HG03045 (cell line): ENCODE results near the gene TEKT3.

ENCODE experiments used
- ATAC-seq: cut with Tn5 transposase; IDR thresholded peaks from one replicate; pipeline ENCODE4 v1.9.1; 2021; ENCODE audit warnings: mild to moderate bottlenecking, moderate library complexity; ENCODE audit not compliant: unreplicated experiment

The TEKT3 gene

DNA sequence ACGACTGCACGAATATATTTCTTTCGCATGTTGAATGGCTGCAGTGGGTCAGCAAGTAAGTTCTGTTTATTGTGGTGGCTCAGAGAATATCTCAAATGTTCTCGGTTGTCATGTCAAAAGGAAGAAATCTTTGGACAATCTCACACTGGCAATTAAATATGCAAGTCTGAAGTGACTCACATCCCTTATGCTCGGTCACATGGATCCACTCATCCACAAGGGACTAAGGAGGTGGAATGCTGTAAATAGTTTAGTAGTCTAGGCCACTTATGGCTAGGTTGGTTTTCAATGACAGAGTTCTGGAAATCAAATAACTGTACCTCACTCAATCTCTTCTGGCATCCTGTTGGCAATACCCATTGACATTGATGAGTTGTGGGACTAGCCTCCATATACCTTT is 43.2 kb downstream of the TEKT3 start:
- ATAC-seq = no peak

DNA sequence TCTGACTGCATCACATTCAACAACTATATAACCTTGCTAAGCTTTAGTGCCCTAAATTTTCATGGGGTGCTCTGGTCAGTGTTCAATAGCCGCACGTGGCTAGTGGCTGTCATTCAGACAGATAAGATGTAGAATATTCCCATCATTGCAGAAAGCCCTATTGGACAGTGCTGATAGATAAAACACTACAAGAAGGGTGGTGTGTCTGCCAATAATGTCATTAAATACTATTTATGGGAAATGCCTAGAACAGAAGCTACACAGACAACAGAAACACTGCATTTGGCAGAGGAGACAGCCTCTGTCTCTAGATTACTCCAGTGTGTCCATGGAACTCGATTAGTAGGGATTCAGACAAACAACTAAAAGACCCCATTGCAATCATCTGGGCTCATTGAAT is 47.8 kb downstream of the TEKT3 start:
- ATAC-seq = no peak

DNA sequence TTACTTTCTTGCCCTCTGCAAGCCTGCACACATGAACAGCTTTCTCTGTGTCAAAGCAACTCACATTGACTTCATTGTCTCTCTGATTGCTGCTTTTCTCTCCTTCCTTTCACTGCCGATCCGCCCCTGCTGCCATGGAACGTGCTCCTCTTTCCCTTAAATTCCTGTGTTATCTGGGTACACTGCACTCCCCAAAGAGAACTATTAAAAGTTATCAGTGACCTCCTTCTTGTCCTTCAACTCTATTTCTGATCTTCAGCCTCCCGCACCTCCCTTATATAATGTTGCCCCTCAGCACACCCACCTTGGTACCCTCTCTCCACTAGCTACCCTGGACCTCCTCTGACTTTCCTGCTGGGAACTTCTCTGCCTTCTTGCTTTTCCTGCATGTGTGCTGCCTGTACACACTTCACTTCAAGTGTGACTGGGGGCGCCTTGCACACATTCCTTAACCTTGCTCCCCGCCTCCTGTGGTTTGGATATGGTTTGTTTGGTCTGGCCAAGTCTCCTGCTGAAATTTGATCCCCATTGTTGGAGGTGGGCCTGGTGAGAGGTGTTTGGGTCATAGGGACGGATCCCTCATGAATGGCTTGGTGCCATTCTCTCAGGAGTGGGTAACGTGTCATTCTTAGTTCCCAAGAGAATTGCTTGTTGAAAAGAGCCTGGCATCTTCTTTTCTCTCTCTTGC is 49.6 kb downstream of the TEKT3 start:
- no peak for ATAC-seq

DNA sequence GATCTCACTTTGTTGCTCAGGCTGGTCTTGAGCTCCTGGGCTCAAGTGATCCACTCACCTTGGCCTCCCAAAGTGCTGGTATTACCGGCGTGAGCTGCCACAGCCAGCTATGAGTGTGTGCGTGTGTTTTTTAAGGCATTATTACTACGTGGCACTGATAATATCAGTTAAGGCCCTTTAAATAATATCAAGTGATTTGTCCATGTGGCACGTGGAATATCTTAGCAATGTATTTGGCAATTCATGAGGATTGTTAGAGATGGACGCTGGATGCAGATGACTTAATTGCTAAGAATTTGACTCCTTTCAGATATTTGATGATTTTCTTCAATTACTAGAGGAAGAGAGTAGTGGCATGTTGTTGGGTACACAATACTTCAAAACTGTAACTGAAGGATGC is 50.8 kb downstream of the TEKT3 start:
- no peak for ATAC-seq

DNA sequence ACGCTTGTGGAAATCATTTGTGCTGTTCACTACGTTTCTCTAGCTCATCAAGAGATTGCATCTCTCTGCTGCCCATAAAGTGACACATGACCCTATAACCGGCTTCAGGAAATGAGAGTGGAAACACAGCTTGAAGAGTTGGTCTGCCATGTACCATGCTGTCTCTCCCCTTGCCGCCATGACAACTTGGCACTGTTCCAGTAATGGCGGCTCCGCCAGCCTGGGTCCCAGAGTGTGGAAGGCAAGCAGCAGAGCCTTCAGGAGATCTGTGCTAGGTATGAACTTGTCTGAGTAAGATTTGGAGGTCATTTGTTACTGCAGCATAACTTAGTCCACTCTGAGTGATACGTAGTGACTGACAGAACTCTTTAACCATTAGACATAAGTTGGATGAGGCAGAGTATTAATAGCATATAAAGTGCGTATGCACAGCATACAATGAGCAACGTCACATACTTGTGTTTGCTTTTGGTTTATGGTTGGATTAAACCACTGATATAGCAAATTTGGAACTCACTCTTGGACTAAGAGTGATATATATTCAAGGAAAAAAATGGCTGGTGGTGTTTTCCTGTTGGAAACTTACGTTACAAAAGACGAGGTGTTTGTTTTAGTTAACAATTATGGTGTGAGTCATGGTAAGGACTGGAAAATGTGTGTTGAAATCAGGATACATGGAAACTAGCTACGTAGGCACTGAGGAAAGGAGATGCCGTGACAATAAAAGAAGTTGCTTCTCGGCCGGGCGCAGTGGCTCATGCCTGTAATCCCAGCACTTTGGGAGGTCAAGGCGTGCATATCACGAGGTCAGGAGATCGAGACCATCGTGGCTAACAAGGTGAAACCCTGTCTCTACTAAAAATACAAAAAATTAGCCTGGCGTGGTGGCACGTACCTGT is 51.9 kb downstream of the TEKT3 start:
- no peak for ATAC-seq

DNA sequence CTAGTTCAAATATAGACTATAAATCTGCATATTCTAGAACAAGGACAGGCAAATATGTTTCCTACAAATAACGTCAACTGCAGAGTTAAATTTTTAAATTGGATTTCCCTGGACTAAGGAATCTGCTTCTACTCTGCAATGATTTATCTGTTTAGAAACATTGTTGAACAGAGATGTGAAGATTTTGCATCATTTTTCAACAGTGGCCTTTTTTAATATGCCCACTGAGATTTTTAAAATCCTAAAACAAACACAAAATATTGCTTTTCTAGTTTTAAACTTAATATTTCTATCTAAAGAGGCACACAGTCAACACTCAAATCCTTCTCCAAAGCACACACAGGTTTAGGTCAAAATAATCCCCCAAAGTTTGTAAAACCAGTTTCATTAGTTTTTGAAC is 52.5 kb downstream of the TEKT3 start:
- no peak for ATAC-seq

DNA sequence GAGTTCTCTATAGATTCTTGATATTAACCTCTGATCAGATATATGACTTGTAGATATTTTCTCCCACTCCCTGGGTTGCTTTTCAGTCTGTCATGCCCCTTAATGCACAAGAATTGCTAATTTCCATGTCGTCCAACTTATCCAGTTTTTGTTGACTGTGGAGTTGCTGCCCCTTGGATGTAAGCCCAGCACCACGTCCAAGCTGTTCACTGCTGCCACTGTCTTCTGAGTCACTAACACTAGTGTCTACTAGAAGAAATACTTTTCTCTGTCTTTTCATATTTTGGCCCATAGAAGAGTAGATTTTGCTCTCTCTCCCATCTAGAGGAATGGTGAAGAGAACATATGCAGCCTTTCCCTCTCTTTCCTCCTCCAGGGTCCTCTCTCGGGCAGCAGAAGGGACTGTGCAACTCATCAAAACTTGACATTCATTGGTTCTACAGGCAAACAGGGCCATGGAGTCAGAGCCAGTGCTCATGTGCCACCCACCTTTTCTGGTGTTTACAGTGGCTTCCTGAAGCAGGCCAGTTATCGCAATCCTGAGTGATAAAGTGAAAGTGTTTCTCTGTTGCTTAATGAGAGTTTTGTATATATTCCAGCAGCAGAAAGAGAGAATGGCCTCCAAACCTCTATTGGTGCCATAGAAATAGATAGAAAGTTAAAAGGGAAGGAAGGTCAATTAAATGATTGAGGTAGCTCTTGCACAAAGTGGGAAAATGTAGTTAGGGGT is 53.7 kb downstream of the TEKT3 start:
- no peak for ATAC-seq

DNA sequence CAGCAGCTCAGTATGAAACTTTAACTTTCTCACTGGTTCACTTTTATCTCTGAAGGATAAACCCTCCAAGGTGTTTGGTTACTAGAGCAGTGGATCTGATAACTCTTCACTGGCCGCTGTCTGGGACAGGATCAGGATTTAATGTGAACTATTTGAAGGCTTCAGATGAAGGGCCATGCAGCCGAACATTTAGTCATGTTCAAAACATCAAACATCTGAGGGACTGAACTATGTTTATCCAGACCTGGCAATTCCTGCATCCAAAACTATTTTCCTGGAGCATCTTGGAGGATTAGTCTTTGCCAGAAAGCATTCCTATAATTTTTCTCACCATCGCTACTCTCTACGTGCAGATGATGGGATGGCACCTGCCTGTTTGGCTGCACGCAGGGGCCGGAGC is 55.9 kb downstream of the TEKT3 start:
- ATAC-seq = no peak

DNA sequence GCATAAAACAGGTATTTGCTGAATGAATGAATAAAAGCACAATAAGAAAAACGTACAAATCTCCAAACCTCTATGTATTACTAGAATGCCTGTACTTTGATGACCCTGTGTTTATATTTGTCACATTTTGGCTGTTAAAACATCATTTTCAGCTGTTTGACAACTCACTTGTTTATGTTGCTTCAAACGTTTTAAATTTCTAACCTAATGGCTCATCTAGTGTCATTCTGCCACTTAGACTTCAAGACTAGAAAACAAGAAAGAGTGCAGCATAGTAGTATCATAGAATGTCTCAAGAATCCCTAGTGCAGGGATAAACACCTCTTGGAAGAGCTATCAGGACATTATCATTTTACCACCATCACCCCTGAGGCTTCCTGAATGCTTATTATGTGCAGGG is 56.9 kb downstream of the TEKT3 start:
- no peak for ATAC-seq

DNA sequence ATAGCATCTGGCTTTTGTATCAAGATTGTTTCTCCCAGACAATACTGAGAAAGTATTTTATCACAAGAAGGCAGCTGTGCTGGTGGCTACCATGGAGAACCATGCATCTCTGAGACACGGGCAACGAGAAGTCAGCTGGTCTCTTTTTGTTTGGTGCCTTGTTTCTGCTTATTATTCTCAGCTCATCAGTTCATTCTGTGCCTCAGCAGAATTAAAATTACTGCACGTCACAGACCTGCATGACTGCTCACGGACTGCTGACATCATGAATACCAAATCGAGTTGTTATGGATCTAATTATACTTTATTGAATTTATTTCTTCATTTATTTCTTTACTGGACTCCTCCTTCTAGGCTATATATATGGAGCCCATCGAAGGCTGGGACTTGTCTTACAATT is 57.3 kb downstream of the TEKT3 start:
- ATAC-seq = no peak

DNA sequence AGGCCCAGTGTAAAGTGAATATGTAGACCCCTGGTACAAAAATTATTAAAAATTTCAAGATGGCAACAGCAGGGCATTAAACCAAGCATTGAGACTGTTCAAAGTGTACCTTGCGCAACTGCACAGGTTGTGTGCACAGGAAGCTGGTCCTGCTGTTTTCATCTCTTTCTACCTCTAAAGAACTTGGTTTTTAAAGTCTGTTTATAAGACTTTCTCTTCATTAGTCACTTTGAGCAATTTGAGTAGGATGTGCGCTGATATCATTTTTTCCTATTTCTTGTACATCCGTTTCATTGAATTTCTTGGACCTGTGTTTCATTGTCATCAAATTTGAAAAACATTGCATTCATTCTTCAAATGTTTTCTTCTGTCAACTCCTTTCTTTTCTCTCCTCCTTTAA is 59.5 kb downstream of the TEKT3 start:
- ATAC-seq = no peak

DNA sequence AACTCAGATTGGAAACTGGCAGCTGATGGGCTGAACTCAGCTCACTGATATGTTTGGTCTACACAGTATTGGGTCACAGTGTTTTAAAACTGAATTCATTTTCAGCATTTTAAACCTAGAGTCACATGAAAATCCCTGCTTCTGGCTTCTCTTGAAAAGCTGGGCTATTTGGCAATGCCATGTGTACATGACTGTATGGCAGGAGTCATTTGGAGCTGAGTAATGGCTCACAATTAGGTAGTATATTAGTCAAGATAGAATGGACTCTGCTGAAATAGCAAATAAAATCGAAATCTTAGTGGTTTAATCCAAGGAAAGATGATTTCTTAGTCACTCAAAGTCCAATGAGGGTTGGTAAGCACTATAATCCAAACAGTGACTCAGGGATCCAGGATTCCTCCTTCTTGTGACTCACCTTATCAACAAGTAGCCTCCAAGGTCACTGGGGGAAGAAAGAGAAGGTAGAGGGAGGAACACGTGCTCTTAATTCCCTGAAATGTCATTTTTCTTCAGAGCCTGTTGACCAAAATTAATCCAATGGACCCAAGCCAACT is 62.4 kb downstream of the TEKT3 start:
- ATAC-seq = no peak

DNA sequence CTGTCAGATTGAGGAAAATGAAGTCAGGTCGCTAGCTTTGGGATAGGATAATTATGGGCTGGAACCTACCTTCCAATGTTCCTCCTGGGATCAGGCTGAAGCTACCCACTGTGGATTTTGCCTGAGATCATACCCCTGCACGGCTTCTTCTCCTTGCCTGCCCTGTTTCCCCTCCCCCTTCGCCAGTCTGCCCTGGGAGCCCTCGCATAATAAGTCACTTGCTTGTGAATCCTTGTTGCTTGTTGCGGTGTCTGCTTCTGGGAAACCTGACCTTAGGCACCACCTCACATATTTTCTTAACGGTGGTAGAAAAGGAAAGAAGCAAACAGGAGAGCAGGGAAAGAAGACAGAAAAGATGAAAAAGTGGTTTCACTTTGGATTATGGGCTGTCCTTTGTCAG is 63.0 kb downstream of the TEKT3 start:
- no peak for ATAC-seq

DNA sequence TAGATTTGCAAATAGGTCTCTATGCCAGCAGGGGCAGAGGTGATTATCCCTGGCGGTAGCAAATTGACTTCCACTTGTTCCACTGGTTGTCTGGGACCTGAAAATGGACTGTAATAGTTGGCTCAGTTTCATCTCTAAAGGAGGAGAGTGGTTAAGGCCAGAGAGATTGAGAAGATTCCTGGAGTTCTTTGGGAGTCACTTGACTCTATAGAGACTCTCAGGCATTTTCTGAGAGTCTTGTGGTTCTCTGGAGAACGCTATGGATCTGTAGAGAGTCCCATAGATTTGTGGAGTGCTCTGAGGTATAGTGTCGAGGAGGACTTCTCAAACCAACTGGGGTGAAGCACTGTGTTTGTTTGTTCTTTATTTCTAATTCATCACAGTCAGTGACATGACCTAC is 67.4 kb downstream of the TEKT3 start:
- ATAC-seq = no peak

DNA sequence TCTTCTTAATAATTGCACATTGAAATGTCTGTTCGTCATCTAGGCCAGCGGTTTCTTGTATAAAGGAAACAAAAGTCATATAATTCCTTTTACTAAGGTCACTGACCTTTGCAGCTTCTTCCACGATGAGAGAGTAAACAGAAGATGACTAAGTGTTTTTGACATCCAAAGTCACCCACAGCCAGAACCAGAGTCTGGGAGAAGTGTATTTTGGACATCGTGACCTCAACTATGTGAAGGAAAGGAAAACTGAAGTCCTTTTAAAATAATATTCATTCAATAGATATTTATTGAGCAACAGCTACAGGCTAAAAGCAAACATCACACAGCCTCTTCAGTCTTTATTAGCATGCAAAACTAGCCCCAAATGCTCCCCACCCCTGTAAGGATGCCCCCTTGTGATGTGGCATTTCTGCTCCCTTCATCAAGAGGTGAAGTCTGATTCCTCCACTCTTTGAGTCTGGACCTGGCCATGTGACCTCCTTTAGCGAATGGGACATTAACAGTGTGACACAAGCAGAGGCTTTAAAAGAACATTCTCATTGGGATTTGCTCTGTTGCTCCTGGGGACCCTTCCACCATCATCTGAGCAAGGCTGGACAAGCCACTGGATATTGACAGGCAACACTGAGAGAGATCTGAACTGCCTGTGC is 68.1 kb downstream of the TEKT3 start:
- no peak for ATAC-seq

DNA sequence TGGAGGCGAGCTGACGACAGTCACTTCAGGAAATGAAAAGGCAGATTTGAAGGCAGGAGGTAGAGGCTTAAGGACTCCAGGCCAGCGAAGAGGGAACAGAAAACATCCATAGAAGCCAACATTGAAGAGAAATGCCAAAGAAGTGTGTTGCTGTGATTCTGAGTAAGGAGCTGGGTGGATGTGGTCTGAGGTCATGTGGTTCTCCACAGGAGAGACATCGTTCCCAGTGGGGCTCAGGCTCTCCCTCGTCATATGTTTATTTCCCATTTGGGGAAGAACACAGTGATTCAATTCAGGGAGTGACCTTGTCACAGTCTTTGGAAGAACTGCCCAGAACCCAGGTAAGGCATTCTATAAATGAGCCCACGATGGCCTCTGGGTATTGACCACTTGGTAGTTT is 69.7 kb downstream of the TEKT3 start:
- no peak for ATAC-seq

DNA sequence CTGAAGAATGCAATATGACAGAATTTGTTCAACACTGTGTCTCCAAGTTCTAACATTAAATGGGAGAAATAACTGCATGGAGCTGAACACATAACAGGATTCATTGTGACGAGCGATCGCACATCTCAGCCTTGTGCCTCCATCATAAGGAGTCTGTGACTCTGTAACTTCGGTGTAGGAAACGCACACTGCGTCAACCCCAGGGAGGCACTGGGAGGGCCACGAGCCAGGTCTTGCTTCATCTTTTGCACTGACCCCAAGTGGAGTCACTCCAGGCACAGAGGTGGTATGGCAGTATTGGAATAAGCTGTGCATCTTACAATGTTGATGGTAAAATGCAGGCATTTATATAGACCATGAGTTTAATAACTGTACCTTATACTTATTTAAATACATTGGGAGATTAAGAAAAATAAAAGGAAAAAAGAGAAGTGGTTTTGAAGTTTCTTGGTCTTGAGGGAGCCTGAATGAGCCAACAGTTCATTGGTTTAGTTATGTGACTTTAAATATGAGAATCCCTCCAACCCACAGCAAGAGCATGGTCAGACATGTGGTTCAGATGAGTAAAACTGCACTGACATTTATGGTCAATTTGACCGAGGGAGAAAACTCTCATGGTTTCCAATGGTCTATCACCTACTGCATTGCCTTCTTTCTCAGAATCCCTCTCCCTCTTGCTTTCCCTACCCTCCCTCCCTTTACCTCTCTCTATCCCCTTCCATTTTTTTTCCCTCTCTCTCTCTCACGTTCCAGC is 70.6 kb downstream of the TEKT3 start:
- no peak for ATAC-seq

DNA sequence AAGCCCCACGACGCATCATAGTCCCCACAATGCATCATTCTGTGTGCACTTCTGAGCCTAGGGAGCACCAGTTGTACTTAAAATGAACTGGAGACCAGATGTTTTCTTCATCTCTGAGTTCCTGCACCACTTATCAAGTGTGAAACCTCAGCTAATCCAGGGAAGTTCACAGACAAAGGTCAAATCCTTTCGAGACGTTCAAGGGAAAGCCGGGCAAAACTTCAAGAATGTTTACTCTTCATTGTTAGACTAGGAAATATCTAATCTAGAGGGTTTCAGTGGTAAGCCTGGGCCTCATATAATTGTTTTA is 71.7 kb downstream of the TEKT3 start:
- ATAC-seq = no peak

DNA sequence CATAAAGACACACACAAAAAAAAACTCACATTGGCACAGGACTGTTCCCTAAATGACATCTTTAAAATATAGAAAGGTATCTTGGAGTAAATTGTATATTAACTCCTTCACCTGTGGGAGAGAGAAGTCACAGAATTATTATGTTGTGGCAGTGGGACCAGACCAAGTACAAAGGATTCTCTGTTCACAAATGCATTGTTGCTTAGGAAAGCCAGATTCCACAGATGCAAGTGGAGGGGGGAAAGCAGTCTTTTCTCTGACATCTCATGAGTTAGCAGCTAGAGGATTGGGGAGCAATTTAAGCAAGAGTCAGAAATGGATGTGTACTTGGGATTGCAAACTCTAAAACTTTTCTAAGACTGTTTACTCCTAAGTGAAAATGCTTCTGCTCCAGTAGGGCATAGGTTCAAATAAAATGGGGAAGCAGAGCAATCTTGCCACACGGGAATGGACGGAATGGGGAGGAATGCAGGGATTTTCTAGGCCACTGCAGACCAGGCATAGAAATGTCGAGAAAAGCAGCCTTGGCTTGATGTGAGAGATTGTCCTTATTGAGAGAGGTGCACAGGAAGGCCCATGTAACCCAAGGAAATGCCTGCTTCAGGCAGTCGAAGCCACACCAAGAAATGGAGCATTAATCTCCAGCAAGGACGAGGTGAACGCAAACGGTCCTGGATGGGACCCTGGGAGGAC is 72.2 kb downstream of the TEKT3 start:
- no peak for ATAC-seq

DNA sequence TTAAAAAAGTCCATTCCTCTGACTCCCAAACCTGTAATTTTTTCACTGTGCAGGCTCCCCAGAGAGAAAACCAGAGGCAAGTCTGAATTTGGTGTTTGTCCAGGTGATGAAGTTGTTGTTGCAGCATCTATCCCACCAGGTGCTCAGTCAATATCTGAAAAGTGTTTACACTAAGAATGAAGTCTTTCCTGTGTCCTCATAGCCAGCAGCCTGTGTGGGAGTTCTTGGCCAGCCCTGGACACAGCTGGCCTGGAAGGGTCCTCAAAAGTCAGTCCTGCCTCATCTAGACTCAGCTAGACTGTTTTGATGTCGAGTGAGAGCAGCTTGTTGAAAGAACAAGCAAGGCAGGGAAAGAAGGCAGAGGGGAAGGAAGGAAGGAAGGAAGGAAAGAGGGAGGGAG is 72.9 kb downstream of the TEKT3 start:
- no peak for ATAC-seq
